H1 (cell line): Measurements from ENCODE around the gene SNTG2. TPM values are rescaled to one million over a fixed set of nuclear protein-coding genes. Genes with fewer than 3 reads are reported as not detected.

ENCODE experiments used
- CTCF ChIA-PET: fragments of 300-600 bp; sonication (Branson Sonifier 250); formaldehyde crosslinking; loops from one replicate; lab custom pipeline; 2021; ENCODE audit not compliant: partially characterized antibody; lab: Charles Lee
- POLR2A ChIA-PET: fragments of 300-600 bp; sonication (Branson Sonifier 250); formaldehyde crosslinking; loops from one replicate; lab custom pipeline; 2021; ENCODE audit warnings: inconsistent platforms; ENCODE audit not compliant: partially characterized antibody; lab: Charles Lee
- DNase-seq, 2 experiments: peaks; one replicate each; pipeline versions ENCODE4 v3.0.0 to v3.0.0-alpha.2; 2010 to 2022; ENCODE audit warnings: low spot score in 2 of 2, low read depth in 1 of 2, mixed read lengths in 1 of 2
- FAIRE-seq: peaks from 2 replicates; lab custom pipeline; 2011; peaks lifted over from hg19 to GRCh38; lab: Jason Lieb, UNC
- H2AFZ ChIP-seq: 2 replicates; pipeline ENCODE4 v1.8.1; 2012; ENCODE audit warnings: low read length, inconsistent platforms
- H2AK5ac ChIP-seq: 2 replicates; pipeline ENCODE4 v1.6.1; 2013; ENCODE audit warnings: low read depth, low read length
- H2BK120ac ChIP-seq: replicated peaks from 2 replicates; pipeline ENCODE3; 2013; ENCODE audit warnings: low read depth, low read length, inconsistent platforms
- H2BK12ac ChIP-seq: 2 replicates; pipeline ENCODE4 v1.6.1; 2013; ENCODE audit warnings: low read depth, low read length
- H2BK15ac ChIP-seq: 2 replicates; pipeline ENCODE4 v1.6.1; 2013; ENCODE audit warnings: low read length
- H2BK20ac ChIP-seq: 2 replicates; pipeline ENCODE4 v1.6.1; 2013; ENCODE audit warnings: low read length
- H2BK5ac ChIP-seq: 2 replicates; pipeline ENCODE4 v1.6.1; 2013; ENCODE audit warnings: low read depth, low read length
- H3K14ac ChIP-seq: 2 replicates; pipeline ENCODE4 v1.6.1; 2013; ENCODE audit warnings: inconsistent platforms; ENCODE audit not compliant: insufficient read length
- H3K18ac ChIP-seq: 2 replicates; pipeline ENCODE4 v1.6.1; 2013; ENCODE audit warnings: low read length; ENCODE audit errors: extremely low read depth
- H3K23ac ChIP-seq: 2 replicates; pipeline ENCODE4 v1.6.1; 2013; ENCODE audit warnings: inconsistent platforms; ENCODE audit not compliant: insufficient read length
- H3K23me2 ChIP-seq: 2 replicates; pipeline ENCODE4 v1.6.1; 2013; ENCODE audit warnings: low read depth, low read length
- H3K27ac ChIP-seq: 2 replicates; pipeline ENCODE4 v1.6.1; 2011; ENCODE audit warnings: low read depth, low read length, inconsistent platforms
- H3K27me3 ChIP-seq, 4 experiments: replicated peaks in 1 of 4; 1 replicate in 1 of 4; 2 replicates in 3 of 4; pipeline versions ENCODE4 v1.6.1 to v1.8.1; 2011 to 2013; ENCODE audit warnings: low read length in 3 of 4, mild to moderate bottlenecking in 3 of 4, inconsistent platforms in 2 of 4, mixed read lengths in 2 of 4, moderate library complexity in 1 of 4; ENCODE audit not compliant: control insufficient read depth in 3 of 4, insufficient read depth in 3 of 4; ENCODE audit errors: extremely low read depth in 1 of 4
- H3K36me3 ChIP-seq, 4 experiments: 2 replicates each; pipeline versions ENCODE4 v1.6.1 to v1.8.1; 2011 to 2013; ENCODE audit warnings: mild to moderate bottlenecking in 4 of 4, low read length in 3 of 4, moderate library complexity in 2 of 4, control low read depth in 1 of 4, inconsistent platforms in 1 of 4; ENCODE audit not compliant: insufficient read depth in 4 of 4, control insufficient read depth in 2 of 4
- H3K4ac ChIP-seq: replicated peaks from 2 replicates; pipeline ENCODE3; 2013; ENCODE audit warnings: low read length, low read depth, mixed read lengths, inconsistent platforms; ENCODE audit not compliant: insufficient read length
- H3K4me1 ChIP-seq, 4 experiments: replicated peaks in 1 of 4; 1 replicate in 1 of 4; 2 replicates in 3 of 4; pipeline versions ENCODE4 v1.6.1 to v1.8.1; 2011 to 2013; ENCODE audit warnings: low read length in 3 of 4, inconsistent platforms in 2 of 4, mixed read lengths in 1 of 4; ENCODE audit not compliant: insufficient read depth in 4 of 4, control insufficient read depth in 3 of 4
- H3K4me2 ChIP-seq, 2 experiments: 2 replicates each; pipeline versions ENCODE4 v1.6.1 to v1.8.1; 2011 to 2013; ENCODE audit warnings: low read depth in 2 of 2, low read length in 2 of 2, control low read depth in 1 of 2, inconsistent platforms in 1 of 2, mild to moderate bottlenecking in 1 of 2; ENCODE audit not compliant: insufficient read depth in 1 of 2
- H3K4me3 ChIP-seq, 4 experiments: fragments of 200-600, 300-600 bp in 1 of 4; sonication (generic), shearing (Covaris generic), sonication (Bioruptor Twin) in 1 of 4; 2 replicates each; pipeline versions ENCODE4 v1.5.1 to v1.8.1; 2011 to 2016; ENCODE audit warnings: low read length in 4 of 4, low read depth in 3 of 4, control low read depth in 2 of 4, inconsistent platforms in 2 of 4, mild to moderate bottlenecking in 2 of 4, mixed read lengths in 1 of 4, moderate library complexity in 1 of 4; ENCODE audit not compliant: insufficient read depth in 2 of 4; ENCODE audit errors: extremely low read depth in 1 of 4
- H3K56ac ChIP-seq: replicated peaks from 2 replicates; pipeline ENCODE3; 2013; ENCODE audit warnings: low read depth, mild to moderate bottlenecking, mixed read lengths, low read length, inconsistent platforms; ENCODE audit not compliant: insufficient read length
- H3K79me1 ChIP-seq: 2 replicates; pipeline ENCODE4 v1.6.1; 2013; ENCODE audit warnings: low read depth, low read length, control low read depth
- H3K79me2 ChIP-seq, 2 experiments: 2 replicates each; pipeline versions ENCODE4 v1.6.1 to v1.8.1; 2012 to 2013; ENCODE audit warnings: low read length in 2 of 2, mild to moderate bottlenecking in 2 of 2, inconsistent platforms in 1 of 2; ENCODE audit not compliant: insufficient read depth in 2 of 2, control insufficient read depth in 1 of 2
- H3K9ac ChIP-seq, 4 experiments: replicated peaks in 1 of 4; 1 replicate in 1 of 4; 2 replicates in 3 of 4; pipeline versions ENCODE4 v1.6.1 to v1.8.1; 2011 to 2013; ENCODE audit warnings: low read depth in 3 of 4, low read length in 3 of 4, control low read depth in 2 of 4, mild to moderate bottlenecking in 2 of 4, moderate library complexity in 2 of 4, inconsistent platforms in 1 of 4; ENCODE audit errors: extremely low read depth in 1 of 4
- H3K9me3 ChIP-seq, 2 experiments: 2 replicates each; pipeline versions ENCODE4 v1.6.1 to v1.8.1; 2012 to 2013; ENCODE audit warnings: mild to moderate bottlenecking in 2 of 2, moderate library complexity in 2 of 2, control low read depth in 1 of 2, inconsistent platforms in 1 of 2, low read depth in 1 of 2, low read length in 1 of 2, mixed read lengths in 1 of 2; ENCODE audit not compliant: insufficient read depth in 2 of 2
- H4K20me1 ChIP-seq, 2 experiments: replicated peaks in 1 of 2; 2 replicates each; pipeline versions ENCODE3 to v1.8.1; 2011 to 2013; ENCODE audit warnings: inconsistent platforms in 2 of 2, low read length in 2 of 2, mild to moderate bottlenecking in 1 of 2; ENCODE audit not compliant: insufficient read depth in 2 of 2, control insufficient read depth in 1 of 2
- H4K5ac ChIP-seq: 2 replicates; pipeline ENCODE4 v1.6.1; 2013; ENCODE audit warnings: low read length, low read depth, mixed read lengths, inconsistent platforms; ENCODE audit not compliant: insufficient read length
- H4K8ac ChIP-seq: 2 replicates; pipeline ENCODE4 v1.8.0; 2013; ENCODE audit warnings: mild to moderate bottlenecking, moderate library complexity, low read length, inconsistent platforms; ENCODE audit not compliant: insufficient read depth; ENCODE audit errors: extremely low read depth
- H4K91ac ChIP-seq: replicated peaks from 2 replicates; pipeline ENCODE3; 2013; ENCODE audit warnings: low read length, mixed read lengths, inconsistent platforms; ENCODE audit not compliant: insufficient read length
- BCL11A ChIP-seq, 2 experiments: IDR thresholded peaks; one replicate each; pipeline ENCODE4 v1.6.1; 2011; ENCODE audit warnings: low read depth in 2 of 2, low read length in 2 of 2, mild to moderate bottlenecking in 2 of 2
- BRCA1 ChIP-seq: IDR thresholded peaks from 2 replicates; pipeline ENCODE4 v1.6.1; 2012; ENCODE audit warnings: low read depth, low read length, improper control_type of control experiment
- CEBPB ChIP-seq: IDR thresholded peaks from 2 replicates; pipeline ENCODE4 v1.6.1; 2012; ENCODE audit warnings: low read depth, low read length
- CREB1 ChIP-seq: IDR thresholded peaks from 2 replicates; pipeline ENCODE4 v1.6.1; 2012; ENCODE audit warnings: inconsistent platforms
- SP4 ChIP-seq: IDR thresholded peaks from 2 replicates; pipeline ENCODE4 v1.6.1; 2012; ENCODE audit warnings: low read length, inconsistent platforms
- WGBS, 2 experiments: shearing (Covaris generic) in 1 of 2; methylation state at CpG; one replicate each; pipeline versions ENCODE4 v1.1.6 to v1.1.7; 2013 to 2015; ENCODE audit warnings: low lambda C conversion rate in 2 of 2, mixed read lengths in 2 of 2, inconsistent platforms in 1 of 2, low coverage in 1 of 2, missing lambda C conversion rate in 1 of 2; ENCODE audit not compliant: insufficient replicate concordance in 2 of 2, insufficient coverage in 1 of 2, insufficient read length in 1 of 2; ENCODE audit errors: extremely low coverage in 1 of 2, missing lambda C conversion rate in 1 of 2; 5-methylcytosine and 5-hydroxymethylcytosine counted together
- polyA plus RNA-seq, 7 experiments: library from polyadenylated mRNA; depleted of rRNA in 3 of 7; stranded (reverse) in 5 of 7; unstranded in 2 of 7; fragments of >200 nt in 5 of 7; fragments of 200-250 nt in 2 of 7; gene quantifications; 1 replicate in 5 of 7; 2 replicates in 1 of 7; 4 replicates in 1 of 7; pipeline versions ENCODE4 v1.2.1 to v1.2.3, GENCODE V29; 2011 to 2013; ENCODE audit warnings: missing spikeins in 2 of 7, mixed read lengths in 2 of 7
- total RNA-seq: library from RNA; stranded (reverse); fragmentation: NEBNext Ultra II Directional; extraction: Animal tissue kit (Norgen Biotek cat#: 25700); gene quantifications from 2 replicates; pipeline ENCODE4 v1.2.1, GENCODE V29; 2021

Gene SNTG2
- total and polyA plus RNA-seq, 2 of the 8 experiments (the other 6 are each of a cell fraction or from before 2014, with no cell fraction given), result 6.6 to 18.1 TPM

DNA sequence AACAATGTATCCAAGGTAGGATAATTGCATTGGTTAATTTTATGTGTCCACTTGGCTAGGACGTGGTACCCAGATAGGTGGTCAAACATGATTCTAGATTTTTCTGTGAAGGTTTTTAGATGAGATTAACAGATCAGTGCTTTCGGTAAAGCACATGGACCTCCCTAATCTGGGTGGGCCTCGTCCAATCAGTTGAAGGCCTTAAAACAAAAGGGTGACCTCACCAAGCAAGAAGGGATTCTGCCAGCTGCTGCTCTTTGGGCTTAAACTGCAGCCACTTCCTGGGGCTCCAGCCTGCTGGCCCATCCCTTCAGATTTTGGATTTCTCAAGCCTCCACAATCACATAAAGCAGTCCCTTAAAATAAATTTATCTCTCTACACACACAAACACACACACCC lies 236.5 kb downstream of the SNTG2 start:
- CTCF ChIA-PET, result no interaction called here
- Histone ChIP-seq H3K79me2 (no peaks in the 10 kb centered on the region), H2BK20ac (no peak overlapping the region), H2BK15ac (no peak overlapping the region), H3K23ac (no peak overlapping the region), H3K18ac (no peak overlapping the region), H3K9me3 (peaks cover 12 to 18% of the 10 kb centered on the region in 2 experiments; a peak in 3 of 4 replicates), H2BK5ac (no peak overlapping the region), H3K4me3 (no peak overlapping the region), H3K4ac (no peak overlapping the region), H3K4me2 (no peak overlapping the region), H2BK120ac (no peak overlapping the region), H4K8ac (no peak overlapping the region), H3K79me1 (no peaks in the 10 kb centered on the region), H3K9ac (no peak overlapping the region), H3K27me3 (no peaks in the 10 kb centered on the region), H2BK12ac (no peak overlapping the region), H2AFZ (no peak overlapping the region), H3K14ac (no peak overlapping the region), H4K5ac (no peak overlapping the region), H2AK5ac (no peak overlapping the region), H4K20me1 (no peaks in the 10 kb centered on the region), H3K23me2 (no peaks in the 10 kb centered on the region), H3K56ac (no peak overlapping the region), H3K36me3 (peaks cover 0 to 22% (median 1%) of the 10 kb centered on the region in 4 experiments; a peak in 2 of 8 replicates), H3K27ac (no peak overlapping the region), H4K91ac (no peak overlapping the region), H3K4me1 (no peaks in the 10 kb centered on the region)
- POLR2A ChIA-PET, result no interaction called here
- DNase-seq, result no peak
- no peak for FAIRE-seq
- 84% methylated on average over 3 of the region's 3 CpGs; no CpG with 5 or more reads in 1 of the 2 experiments for WGBS, 2 experiments
- TF ChIP-seq BCL11A (IDR thresholded peaks at IDR 0.05; ENCODE audit: low read depth in 2 of 2, low read length in 2 of 2) (no peak), SP4 (no peak), CREB1 (no peak), CEBPB (no peak), BRCA1 (no peak)
